CD1c-positive myeloid dendritic cell (primary cell): ENCODE measurements around the gene FOXA1.
"Not testable (repeated sequence)": the region's sequence is repeated elsewhere in the genome, so short reads cannot be mapped to it uniquely, and the experiment has no call there.

Experiments
- DNase-seq: peaks from one replicate; pipeline ENCODE4 v3.0.0-alpha.2; 2016; ENCODE audit errors: extremely low spot score

FOXA1 gene

DNA sequence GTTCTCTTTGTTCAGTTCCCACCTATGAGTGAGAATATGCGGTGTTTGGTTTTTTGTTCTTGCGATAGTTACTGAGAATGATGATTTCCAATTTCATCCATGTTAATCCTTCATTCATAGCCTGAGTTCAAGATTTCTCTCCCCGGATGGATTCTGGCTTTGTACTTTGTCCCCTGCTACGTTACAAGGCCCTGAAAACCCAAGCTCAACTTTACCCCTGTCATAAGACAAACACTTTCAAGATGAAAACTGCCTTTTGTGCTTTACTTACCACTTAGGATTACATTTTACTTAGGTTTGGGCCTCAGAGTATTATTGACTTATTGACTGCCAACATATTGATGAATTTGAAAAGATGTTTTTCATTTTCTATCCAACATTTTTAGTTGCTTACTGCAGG is 36.3 kb downstream of the FOXA1 start:
- no peak for DNase-seq

DNA sequence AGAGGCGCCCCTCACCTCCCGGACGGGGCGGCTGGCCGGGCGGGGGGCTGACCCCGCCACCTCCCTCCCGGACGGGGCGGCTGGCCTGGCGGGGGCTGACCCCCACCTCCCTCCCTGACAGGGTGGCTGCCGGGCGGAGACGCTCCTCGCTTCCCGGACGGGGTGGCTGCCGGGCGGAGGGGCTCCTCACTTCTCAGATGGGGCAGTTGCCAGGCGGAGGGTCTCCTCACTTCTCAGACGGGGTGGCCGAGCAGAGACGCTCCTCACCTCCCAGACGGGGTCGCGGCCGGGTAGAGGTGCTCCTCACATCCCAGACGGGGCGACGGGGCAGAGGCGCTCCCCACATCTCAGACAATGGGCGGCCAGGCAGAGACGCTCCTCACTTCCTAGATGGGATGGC is 39.5 kb downstream of the FOXA1 start:
- not testable (repeated sequence) for DNase-seq

DNA sequence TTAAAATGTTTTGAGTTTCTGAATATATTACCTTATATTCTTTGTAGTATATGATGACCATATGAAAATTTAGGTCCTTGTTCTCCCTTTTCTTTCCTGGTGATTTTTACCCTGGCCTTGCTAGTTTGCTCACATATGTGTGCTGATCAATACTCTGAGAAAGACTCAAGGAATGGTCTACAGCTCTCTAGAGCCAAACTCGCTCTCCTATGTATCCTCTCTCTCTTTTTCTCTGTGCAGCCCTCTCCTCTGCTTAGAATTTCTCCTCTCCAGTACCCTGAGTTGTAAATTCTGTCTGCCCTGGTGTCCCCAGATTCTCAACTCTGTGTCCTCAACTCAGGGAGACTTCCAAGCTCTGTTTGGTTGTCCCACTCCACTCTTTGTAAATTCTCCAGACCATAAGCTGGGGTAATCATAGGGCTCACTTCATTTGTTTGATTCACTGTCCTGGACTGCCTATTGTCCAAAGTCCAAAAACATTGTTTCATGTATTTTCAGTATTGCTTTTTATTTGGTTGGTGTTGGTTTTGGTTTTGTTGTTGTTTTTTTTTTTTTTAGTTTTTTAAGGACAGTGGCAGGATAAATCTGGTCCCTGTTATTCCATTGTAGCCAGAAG is 41.0 kb downstream of the FOXA1 start:
- no peak for DNase-seq

DNA sequence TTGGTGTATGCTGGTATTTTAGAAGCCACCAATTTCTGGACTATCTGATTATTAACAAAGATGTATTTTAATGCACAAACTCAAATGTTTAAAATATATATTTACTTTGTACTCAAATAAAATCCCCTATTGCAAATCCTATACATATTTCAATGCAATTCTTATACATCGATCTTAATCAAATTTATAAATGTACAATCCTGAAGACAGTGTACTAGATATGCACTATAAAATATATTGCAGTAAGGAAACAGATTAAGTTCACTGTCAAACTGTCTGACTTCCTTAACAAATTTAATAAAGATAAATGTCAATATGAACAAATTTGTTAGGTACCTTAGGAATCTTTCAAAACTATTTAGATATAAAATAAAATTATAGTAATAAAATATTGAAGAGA is 43.9 kb downstream of the FOXA1 start:
- DNase-seq, result no peak

DNA sequence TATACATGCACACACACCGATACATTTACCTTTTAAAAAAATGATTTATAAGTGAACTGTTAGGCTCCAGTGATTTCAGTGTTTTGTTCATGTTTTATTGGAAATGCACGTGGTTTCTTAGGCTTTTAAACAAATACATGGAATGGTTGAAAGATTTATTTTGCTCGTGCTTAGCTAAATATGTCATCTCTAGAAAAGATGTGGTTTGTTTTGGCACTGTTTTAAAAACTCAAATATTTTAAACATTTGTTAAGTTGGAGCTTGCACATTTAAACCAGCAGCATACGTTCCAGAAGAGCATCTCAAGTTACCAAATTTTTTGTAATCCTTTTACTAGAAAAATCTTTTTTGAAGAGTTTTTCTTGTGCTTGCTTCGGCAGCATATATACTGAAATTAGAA is 44.5 kb downstream of the FOXA1 start:
- DNase-seq, result no peak

DNA sequence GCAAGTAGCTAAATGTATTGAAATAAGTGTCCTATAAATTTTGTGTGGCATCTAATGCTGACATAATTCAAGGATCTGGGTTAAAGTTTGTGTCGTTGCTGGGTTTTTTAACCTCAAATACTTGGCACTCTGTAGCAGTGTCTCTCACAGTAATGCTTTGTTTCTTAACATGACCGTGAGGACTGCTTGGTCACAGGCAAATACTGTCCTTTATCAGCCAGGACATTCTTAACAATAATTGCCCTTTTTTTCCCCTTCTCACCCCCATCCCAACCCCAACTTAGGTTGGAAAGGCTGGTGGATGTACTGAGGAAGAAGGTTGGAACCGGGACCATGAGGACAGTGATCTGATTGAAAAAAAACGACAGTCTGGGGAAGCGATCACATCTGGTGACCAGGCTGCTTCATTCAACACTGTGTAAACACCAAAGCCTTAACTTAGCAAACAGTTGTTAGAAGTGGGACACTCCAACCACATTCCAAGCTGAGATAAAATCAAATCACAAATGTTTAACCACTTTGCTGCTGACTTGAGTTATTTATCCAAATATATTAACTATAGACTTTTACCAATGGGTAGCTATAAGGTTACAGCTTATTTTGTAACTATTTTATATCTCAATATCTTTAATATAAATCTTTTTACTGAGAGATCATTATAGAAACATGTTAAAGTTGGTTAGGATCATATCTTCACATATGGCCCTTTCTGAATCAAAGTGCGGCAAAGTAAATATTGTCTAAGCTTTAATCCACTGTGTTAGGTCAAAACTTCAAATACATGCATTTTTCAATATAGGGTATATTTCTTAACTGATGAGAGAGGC is 48.2 kb downstream of the FOXA1 start:
- DNase-seq, result no peak

DNA sequence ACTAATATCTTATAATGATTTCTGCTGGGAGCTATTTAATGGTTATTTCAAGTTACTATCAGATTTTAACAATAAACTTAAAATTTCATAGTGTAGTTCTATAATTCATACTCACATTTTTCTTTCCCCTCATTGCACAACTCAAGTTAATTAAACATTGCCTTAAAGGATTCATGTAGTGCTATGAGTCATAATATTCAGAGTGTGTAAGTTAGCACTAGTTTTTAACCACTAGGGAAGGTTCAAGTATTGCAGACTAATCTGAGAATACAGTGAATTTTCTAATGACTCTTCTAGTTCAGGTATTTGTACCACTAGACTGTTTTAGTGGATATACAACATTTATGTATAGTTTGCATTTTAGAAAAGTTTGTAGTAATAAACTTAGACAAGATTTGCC is 49.9 kb downstream of the FOXA1 start:
- DNase-seq, result no peak

DNA sequence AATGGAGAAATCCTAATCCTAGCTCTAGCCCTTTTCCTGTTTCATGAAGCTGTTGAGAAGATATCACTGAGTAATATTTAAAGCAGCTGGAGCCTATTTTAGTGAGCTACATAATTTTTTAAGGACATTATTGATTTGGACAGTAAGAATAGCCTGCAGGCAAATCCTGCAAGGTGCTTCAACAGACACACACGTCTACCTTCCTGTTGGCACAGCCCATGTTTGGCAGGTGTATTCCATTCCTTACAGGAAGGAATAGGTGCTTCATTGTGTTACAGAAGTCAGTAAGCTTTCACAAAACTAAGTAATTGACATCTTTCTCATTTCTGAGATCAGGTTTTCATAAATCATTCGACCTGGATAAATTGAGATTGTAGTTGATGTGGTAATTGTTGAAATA is 50.6 kb downstream of the FOXA1 start:
- no peak for DNase-seq

DNA sequence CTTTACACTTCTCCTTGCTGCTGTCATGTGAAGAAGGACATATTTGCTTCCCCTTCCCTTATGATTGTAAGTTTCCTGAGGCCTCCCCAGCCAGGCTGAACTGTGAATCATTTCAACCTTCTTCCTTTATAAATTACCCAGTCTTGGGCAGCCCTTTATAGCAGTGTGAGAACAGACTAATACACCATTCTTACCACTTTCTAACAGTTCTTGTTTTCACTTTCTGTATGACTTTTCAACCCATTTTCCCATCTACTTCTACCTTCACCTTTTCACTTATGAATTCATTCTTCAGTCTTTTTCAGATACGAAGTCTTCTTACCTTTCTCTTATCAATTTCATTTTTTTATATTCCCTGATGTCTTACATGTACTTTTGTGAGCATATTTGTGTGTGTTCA is 55.1 kb downstream of the FOXA1 start:
- DNase-seq, result no peak
